ENCODE results near the gene CPEB2.

The CPEB2 gene

GRCh38 chr4:15001869-15002658, at the start of gene CPEB2:
Gene CPEB2, plus strand, starts transcription at chr4:15002481. Its CDS starts 193 bp downstream, at chr4:15002674.
- DNase-seq (ENCODE audit: low read depth), result peak; percentile 81

DNA sequence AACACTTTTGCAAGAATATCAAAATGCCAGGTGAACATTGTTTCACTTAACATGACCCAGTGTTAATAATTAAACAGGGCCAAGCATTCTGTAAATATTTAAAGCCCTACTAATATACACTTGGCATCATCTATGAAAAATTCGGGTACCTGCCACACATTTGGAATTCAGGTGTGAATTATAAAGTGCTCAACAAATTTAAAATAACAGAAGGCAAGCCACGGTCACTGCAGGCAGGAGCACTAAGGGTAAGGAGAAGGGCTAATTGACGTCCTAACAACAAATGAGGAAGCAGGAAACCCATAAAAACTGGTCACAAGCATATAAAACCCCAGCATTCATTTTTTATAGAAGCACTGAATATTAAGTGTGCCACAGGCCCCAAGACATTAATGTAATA, 43.8 kb upstream of the CPEB2 start:
- no peak for DNase-seq (ENCODE audit: low read depth)

- DNase-seq (ENCODE audit: low read depth), result no peak
These were observed 41.0 kb upstream of the CPEB2 start for GRCh38 chr4:14961292-14961691.

DNA sequence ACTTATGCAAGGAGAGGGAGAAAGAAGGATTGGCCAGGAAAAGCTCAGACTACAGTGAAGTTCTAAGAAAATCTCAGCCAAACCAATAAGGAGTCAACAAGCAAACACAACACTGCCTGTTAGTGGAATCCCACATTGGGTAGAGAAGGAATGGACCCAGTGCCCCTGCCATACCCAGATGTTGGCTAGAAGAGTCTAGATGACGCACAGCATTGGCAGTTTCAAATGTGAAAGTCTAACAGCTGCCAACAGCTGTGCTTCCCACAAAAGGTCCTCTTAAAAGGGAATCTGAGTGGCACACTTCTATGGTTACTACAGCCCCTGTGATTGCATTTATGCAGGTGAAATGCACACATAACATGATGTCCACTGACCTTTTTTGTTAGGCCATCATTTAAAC, 37.2 kb upstream of the CPEB2 start:
- no peak for DNase-seq (ENCODE audit: low read depth)

DNA sequence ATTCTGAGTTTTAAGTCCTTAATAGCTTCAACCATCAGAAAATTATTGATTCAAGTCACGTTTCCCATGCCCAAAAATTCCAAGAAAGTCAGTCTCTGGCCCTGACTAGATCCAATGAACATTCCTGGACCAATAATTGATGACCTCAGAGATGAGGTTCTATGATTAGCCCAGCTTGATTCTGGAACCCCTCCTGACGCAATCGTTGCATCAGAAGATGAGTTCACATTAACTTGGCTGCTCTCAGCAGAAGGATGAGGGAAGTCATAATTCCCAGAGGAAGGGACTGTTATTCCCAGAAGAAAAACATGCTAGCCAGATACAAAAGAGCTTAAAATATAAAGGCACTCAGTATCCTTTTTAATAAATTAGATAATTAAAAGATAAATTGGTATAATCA, 34.3 kb upstream of the CPEB2 start:
- no peak for DNase-seq (ENCODE audit: low read depth)

DNA sequence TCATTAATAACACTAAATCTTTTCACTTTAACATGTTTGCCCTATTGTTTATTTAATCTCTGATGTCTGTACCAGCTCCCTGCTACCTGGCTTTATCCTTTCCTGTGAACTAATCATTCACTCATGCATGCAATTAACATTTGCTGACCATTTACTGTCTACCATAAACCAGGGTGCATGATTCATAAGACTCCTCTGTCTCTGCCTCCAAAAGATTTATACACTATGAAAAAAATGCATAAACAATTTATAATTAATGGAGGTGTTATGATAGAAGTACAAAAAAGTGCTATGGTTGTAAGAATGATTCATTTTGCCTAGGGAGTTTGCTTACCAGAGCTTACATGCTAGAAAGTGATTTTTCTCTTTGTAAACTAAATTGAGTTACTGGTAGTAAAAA, 24.5 kb upstream of the CPEB2 start:
- no peak for DNase-seq (ENCODE audit: low read depth)

- no peak for DNase-seq (ENCODE audit: low read depth)
These were observed 17.8 kb upstream of the CPEB2 start for GRCh38 chr4:14984448-14984847.

DNA sequence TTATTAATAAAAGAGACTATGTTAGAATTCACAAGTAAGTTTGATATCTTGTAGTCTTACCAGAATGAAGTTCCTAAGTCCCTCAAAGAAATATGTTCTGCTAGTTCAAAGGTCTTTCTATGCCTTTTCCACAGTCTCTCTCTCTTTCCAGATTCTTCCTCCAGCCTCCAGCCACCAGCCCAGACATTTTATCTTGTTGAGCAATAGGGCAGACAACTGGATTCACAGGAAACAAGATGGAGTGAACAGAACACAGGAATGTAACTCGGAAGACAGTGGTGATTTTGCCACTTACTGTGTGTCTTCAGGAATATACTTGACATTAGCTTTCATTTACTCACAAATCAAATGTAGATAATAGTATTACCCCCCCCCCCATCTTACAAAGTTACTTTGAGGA, 17.1 kb upstream of the CPEB2 start:
- no peak for DNase-seq (ENCODE audit: low read depth)

DNA sequence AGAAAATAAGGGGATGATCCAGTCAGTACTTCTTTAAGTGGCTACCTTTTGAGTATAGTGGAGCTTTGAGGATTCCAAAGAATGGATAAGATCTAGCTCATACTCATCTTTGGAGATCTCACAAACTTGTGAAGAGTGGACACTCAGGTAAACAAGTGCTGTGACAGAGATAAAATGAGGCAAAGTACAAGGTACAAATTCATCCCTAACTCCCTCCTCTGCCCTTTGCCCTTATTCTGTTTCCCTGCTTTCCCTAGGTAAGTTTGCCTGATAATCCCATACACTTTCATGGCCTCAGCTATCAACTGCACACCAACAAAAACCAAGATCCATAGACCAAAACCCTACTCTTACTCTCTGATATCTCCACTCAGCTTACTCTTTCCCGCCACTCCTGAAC, 16.4 kb upstream of the CPEB2 start:
- DNase-seq (ENCODE audit: low read depth), result no peak

DNA sequence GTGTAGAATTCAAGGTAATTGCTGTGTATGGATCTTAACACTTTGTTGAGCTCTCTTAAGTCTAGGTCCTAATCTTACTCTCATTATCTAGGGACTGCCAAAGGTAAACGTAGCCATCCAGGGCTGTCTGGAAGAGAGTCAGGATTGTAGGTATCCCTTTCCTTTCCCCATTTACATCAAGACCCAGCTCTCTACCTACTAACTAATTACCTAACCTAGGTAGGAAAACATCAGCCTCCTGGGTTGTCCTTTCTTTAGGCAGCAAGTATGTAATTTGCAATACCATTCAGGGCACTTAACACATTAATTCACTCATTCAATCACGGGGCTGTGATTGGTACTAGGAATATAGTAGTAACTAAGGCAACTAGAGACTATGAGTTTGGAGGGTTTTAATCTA, 15.2 kb upstream of the CPEB2 start:
- no peak for DNase-seq (ENCODE audit: low read depth)

DNA sequence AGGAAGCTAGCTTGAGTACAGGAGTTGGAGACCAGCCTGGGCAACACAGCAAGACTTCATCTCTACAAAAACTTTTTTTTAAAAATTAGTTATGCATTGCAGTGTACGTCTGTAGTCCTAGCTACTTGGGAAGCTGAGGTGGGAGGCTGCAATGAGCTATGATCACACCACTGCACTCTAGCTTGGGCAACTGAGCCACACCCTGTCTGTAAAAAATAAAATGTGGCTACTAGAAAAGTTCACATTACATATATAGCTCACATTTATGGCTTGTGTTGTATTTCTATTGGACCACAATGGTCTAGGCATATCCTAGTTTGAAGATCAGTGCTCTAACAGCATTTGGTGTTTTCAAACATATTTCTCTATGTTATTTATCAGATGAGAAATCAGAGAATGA, 11.8 kb upstream of the CPEB2 start:
- DNase-seq (ENCODE audit: low read depth), result no peak

DNA sequence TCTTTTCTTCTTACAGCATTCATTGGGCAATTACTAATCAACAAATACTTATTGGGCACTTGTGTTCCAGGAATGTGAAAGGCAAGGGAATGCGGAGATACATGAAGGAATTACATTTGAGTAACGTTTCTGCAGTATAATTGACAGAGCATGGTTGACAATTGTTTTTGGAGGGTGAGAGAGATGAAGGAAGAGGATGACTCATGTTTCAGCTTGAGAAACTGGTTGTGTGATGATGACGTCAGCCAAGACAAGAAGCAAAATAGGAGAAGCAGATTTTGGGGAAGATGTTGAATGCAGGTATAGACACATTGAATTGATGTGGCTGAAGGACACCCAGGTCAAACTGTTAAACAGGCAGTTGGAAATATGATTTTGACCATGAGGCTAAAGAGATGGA, 8.0 kb upstream of the CPEB2 start:
- no peak for DNase-seq (ENCODE audit: low read depth)

DNA sequence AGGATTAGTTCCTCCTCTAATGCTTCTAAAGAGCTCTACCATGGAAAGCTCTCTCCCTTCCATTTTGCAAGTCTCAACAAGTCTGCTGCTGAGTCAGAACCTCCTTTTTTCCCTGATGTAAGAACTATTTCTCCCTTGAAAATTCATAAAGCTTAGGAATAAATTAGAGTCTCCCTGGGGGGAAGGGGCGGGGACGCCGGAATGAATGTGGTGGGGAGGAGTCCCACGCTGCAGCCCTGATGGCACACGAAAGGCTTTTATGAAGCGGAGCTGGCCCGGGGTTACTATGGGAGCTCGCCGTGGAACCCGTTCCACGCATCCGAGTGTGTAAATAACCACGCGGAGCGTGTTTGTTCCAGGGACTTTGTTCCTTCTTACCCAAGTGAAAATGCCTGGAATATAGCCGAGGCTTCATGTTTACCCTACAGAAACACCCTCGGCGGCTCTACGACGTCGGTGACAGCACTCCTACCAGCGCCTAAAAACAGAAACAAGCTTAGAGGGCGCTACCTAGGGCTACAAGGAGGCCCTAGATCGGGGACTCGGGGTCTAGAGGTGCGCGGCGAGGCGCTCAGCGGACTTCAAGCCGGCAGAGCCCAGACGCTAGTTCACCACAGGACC, 923 bp upstream of the CPEB2 start:
- peak; percentile 5 for DNase-seq (ENCODE audit: low read depth)

- DNase-seq (ENCODE audit: low read depth), result peak; percentile 35
These were observed 549 bp downstream of the CPEB2 start for GRCh38 chr4:15002659-15003400.

GRCh38 chr4:15003401-15003890, 1.2 kb downstream of the CPEB2 start:
- DNase-seq (ENCODE audit: low read depth), result peak; percentile 44

GRCh38 chr4:15003891-15004738, 1.8 kb downstream of the CPEB2 start:
- peak; percentile 26 for DNase-seq (ENCODE audit: low read depth)

- peak; percentile 3 for DNase-seq (ENCODE audit: low read depth)
These were observed 2.5 kb downstream of the CPEB2 start for GRCh38 chr4:15004739-15005301.

DNA sequence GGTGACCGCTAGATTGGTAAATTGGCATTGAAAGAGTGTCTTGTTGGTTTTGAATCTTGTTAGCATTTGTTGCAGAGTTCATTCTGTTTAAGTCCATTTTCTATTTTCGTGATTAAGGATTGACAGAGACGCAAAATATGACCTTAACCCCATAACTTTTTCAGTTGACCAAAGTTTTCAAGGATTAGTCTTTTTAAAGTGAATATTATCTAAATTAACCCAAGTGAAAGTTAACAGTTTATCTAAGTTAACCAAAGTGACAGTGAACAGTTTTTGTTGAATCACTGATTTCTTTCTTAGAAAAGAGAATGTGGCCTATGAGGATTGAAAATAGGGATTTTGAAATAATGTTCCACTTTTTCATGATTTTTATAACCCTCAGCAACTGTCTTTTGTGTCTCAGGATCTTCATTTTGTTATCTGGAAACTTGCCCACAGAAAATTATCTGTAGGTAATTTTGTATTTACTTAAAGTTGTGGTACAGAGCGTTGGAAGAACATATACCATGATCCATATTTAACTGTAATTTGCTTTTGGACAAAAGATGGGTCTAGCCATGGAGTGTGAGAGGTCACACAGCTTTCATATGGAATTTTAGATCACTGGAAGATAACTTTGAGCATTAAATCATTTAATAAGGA, 3.3 kb downstream of the CPEB2 start:
- DNase-seq (ENCODE audit: low read depth), result no peak

GRCh38 chr4:15006416-15007024, 4.2 kb downstream of the CPEB2 start:
- DNase-seq (ENCODE audit: low read depth), result no peak

DNA sequence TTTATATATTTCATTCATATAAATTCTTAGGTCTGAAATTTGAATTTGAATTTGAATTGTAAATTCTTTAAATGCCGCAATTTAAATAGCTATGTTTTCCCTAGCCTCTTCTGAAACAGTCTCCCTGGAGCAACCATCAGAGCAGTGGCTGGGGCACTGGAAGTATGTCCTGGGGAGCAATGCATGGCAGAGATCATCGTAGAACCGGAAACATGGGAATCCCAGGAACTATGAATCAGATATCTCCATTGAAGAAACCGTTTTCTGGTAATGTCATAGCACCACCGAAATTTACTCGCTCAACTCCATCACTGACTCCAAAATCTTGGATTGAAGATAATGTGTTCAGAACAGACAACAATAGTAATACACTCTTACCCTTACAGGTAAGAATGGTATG, 4.9 kb downstream of the CPEB2 start:
- no peak for DNase-seq (ENCODE audit: low read depth)

Measured in stimulated activated CD8-positive, alpha-beta memory T cell treated with anti-CD3 and anti-CD28 coated beads, Interleukin-15, amount 100 ng/mL, for 24 hours (primary cell).